ENCODE data around the gene SETMAR. TPM values are rescaled to one million over a fixed set of nuclear protein-coding genes. Genes with fewer than 3 reads are reported as not detected.

Gene SETMAR
- total and polyA plus RNA-seq, 4 donors, result 4.5 to 9.7 (median 5.8) TPM

DNA sequence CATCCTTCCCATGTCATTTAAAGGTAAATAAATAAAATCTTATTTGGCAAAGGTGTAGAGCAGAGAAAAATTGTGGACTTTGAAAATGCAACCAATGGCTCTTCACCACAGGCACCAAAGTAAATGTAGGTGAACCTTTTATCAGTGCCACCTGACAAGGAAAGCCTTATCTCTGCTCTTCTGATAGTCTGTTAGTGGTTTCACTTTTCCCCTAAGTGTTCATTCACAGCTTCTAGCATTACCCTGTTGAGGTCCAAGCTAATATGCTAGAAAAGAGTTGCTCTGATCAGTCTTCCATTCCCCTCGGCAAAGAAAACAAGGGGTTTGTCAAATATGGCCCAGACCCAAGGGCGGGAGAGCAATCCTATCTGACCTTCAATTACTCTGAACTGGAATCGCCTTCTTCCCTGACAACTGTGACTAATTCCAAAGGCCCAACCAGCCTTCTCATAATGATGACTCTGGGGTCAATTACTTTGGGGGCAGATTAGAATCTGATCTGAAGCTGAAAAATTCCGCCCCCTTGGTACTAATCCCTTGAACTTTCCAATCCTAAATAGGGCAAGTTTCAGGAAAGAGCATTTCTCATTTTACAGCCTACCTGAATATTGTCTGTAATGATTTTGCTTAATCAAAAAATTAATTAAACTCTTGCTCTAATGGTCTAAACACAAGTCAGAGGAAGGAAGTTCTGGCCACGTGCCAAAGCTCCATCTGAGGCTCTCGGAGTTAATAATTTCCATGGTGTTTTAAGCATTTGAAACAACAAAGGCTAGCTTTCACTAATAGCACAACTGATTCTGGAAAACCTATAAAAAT is 52.4 kb downstream of the SETMAR start:
- H3K4me3 ChIP-seq (ENCODE audit: low read depth in 1 of 3, low read length in 3 of 3), result no peak overlapping the region

More for the DNA sequence above, 52.4 kb downstream of the SETMAR start:
- no peak for TF ChIP-seq EGR1 (IDR thresholded peaks at IDR 0.05; ENCODE audit: low read depth in 2 of 2)
- TF ChIP-seq, protein P1, sequence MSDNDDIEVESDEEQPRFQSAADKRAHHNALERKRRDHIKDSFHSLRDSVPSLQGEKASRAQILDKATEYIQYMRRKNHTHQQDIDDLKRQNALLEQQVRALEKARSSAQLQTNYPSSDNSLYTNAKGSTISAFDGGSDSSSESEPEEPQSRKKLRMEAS (IDR thresholded peaks at IDR 0.05), result no peak
- peak; percentile 24 to 44 for TF ChIP-seq HNF4A (conservative IDR thresholded peaks at IDR 0.05)
- TF ChIP-seq, protein P2, sequence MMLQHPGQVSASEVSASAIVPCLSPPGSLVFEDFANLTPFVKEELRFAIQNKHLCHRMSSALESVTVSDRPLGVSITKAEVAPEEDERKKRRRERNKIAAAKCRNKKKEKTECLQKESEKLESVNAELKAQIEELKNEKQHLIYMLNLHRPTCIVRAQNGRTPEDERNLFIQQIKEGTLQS (IDR thresholded peaks at IDR 0.05), result no peak
- TF ChIP-seq GABPA (IDR thresholded peaks at IDR 0.05 in 1 of 2, conservative IDR thresholded peaks at IDR 0.05 in 1 of 2), result no peak
- no peak for TF ChIP-seq SP1 (IDR thresholded peaks at IDR 0.05)
- no peak for TF ChIP-seq FOXA1 (IDR thresholded peaks at IDR 0.05)
- TF ChIP-seq, protein P3, sequence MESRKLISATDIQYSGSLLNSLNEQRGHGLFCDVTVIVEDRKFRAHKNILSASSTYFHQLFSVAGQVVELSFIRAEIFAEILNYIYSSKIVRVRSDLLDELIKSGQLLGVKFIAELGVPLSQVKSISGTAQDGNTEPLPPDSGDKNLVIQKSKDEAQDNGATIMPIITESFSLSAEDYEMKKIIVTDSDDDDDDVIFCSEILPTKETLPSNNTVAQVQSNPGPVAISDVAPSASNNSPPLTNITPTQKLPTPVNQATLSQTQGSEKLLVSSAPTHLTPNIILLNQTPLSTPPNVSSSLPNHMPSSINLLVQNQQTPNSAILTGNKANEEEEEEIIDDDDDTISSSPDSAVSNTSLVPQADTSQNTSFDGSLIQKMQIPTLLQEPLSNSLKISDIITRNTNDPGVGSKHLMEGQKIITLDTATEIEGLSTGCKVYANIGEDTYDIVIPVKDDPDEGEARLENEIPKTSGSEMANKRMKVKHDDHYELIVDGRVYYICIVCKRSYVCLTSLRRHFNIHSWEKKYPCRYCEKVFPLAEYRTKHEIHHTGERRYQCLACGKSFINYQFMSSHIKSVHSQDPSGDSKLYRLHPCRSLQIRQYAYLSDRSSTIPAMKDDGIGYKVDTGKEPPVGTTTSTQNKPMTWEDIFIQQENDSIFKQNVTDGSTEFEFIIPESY (IDR thresholded peaks at IDR 0.05), result no peak
- TF ChIP-seq RXRA (IDR thresholded peaks at IDR 0.05), result peak; percentile 47 to 55
- TF ChIP-seq RAD21 (IDR thresholded peaks at IDR 0.05), result no peak
- peak in 1 of 2 donors; percentile 28 for TF ChIP-seq JUND (IDR thresholded peaks at IDR 0.05)
- no peak for TF ChIP-seq NR2F2 (IDR thresholded peaks at IDR 0.05)
- TF ChIP-seq, protein P4, sequence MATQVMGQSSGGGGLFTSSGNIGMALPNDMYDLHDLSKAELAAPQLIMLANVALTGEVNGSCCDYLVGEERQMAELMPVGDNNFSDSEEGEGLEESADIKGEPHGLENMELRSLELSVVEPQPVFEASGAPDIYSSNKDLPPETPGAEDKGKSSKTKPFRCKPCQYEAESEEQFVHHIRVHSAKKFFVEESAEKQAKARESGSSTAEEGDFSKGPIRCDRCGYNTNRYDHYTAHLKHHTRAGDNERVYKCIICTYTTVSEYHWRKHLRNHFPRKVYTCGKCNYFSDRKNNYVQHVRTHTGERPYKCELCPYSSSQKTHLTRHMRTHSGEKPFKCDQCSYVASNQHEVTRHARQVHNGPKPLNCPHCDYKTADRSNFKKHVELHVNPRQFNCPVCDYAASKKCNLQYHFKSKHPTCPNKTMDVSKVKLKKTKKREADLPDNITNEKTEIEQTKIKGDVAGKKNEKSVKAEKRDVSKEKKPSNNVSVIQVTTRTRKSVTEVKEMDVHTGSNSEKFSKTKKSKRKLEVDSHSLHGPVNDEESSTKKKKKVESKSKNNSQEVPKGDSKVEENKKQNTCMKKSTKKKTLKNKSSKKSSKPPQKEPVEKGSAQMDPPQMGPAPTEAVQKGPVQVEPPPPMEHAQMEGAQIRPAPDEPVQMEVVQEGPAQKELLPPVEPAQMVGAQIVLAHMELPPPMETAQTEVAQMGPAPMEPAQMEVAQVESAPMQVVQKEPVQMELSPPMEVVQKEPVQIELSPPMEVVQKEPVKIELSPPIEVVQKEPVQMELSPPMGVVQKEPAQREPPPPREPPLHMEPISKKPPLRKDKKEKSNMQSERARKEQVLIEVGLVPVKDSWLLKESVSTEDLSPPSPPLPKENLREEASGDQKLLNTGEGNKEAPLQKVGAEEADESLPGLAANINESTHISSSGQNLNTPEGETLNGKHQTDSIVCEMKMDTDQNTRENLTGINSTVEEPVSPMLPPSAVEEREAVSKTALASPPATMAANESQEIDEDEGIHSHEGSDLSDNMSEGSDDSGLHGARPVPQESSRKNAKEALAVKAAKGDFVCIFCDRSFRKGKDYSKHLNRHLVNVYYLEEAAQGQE (IDR thresholded peaks at IDR 0.05), result no peak
- no peak for TF ChIP-seq FOXA2 (IDR thresholded peaks at IDR 0.05)
- TF ChIP-seq YY1 (IDR thresholded peaks at IDR 0.05), result no peak
- TF ChIP-seq, protein P5, sequence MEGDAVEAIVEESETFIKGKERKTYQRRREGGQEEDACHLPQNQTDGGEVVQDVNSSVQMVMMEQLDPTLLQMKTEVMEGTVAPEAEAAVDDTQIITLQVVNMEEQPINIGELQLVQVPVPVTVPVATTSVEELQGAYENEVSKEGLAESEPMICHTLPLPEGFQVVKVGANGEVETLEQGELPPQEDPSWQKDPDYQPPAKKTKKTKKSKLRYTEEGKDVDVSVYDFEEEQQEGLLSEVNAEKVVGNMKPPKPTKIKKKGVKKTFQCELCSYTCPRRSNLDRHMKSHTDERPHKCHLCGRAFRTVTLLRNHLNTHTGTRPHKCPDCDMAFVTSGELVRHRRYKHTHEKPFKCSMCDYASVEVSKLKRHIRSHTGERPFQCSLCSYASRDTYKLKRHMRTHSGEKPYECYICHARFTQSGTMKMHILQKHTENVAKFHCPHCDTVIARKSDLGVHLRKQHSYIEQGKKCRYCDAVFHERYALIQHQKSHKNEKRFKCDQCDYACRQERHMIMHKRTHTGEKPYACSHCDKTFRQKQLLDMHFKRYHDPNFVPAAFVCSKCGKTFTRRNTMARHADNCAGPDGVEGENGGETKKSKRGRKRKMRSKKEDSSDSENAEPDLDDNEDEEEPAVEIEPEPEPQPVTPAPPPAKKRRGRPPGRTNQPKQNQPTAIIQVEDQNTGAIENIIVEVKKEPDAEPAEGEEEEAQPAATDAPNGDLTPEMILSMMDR (IDR thresholded peaks at IDR 0.05; ENCODE audit: low read depth, low read length, missing input control), result no peak
- no peaks in the 10 kb centered on the region for H3K27me3 ChIP-seq (ENCODE audit: control insufficient read depth in 4 of 4, insufficient read depth in 4 of 4, low read length in 3 of 4)
- peaks cover 2 to 29% (median 16%) of the 10 kb centered on the region in 4 donors for H3K4me1 ChIP-seq (ENCODE audit: control insufficient read depth in 4 of 4, insufficient read depth in 4 of 4, low read length in 3 of 4)
- H3K27ac ChIP-seq (ENCODE audit: low read depth in 1 of 2, low read length in 2 of 2), result peak overlapping the region; percentile 48 to 57
- no peaks in the 10 kb centered on the region for H3K9me3 ChIP-seq (ENCODE audit: control insufficient read depth in 4 of 4, low read length in 3 of 4)
- no peaks in the 10 kb centered on the region for H3K36me3 ChIP-seq (ENCODE audit: control insufficient read depth in 4 of 4, insufficient read depth in 3 of 4, low read depth in 1 of 4, low read length in 3 of 4)
- peak; percentile 47 for DNase-seq (ENCODE audit: low spot score)
- peak overlapping the region in 1 of 2 donors; percentile 68 for H3K9ac ChIP-seq (ENCODE audit: low read depth in 1 of 2, low read length in 2 of 2)
- WGBS, result 30% methylated on average over 6 of the region's 6 CpGs
